SW 1271 (cell line): ENCODE data around the gene CPNE2.
A peak's percentile ranks its signal among the peaks of the same experiment; 100 is the strongest.

Source experiments
- DNase-seq, 2 experiments: peaks; one replicate each; lab custom pipeline; 2025; lab: John Stamatoyannopoulos, UW

Gene CPNE2

GRCh38 chr16:57194512-57194911 lies 102.1 kb downstream of the CPNE2 start:
- peak; percentile 44 to 83 for DNase-seq

- no peak for DNase-seq
These were observed 103.9 kb downstream of the CPNE2 start for GRCh38 chr16:57196286-57196685.

DNA sequence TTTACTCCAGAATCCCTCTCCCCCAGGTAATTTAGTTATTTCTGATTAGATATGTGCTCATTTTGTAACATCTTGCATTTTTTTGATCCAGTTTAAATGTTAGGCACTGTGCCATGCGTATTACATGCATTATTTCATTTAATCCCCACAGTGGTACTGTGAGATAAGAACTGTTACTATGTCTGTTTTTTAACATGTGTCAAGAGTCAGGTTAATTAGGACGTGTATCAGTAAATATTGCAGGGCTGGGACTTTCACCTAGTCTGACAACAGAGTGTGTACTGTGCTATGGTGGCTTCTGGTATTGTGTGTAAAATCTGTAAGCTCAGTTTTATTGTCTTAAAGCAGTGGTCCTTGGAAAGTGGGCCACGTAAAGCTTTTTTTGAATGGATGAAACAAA lies 104.4 kb downstream of the CPNE2 start:
- no peak for DNase-seq
